GM23248 (cell line): Measurements from ENCODE around the gene GALNT16. TPM values are rescaled to one million over a fixed set of nuclear protein-coding genes. Genes with fewer than 3 reads are reported as not detected.

Experiments
- DNase-seq: peaks from one replicate; pipeline ENCODE4 v3.0.0-alpha.2; 2015
- H2AFZ ChIP-seq: fragments of 200-600 bp; sonication (generic); 2 replicates; pipeline ENCODE4 v1.6.1; 2016; ENCODE audit warnings: antibody characterized with exemption
- H3F3A ChIP-seq: fragments of 200-600 bp; sonication (generic); 2 replicates; pipeline ENCODE4 v1.6.1; 2016; ENCODE audit warnings: mild to moderate bottlenecking, antibody characterized with exemption, mixed run types; ENCODE audit not compliant: insufficient read depth
- H3K27ac ChIP-seq: fragments of 200-600 bp; sonication (generic); 2 replicates; pipeline ENCODE4 v1.5.1; 2016; ENCODE audit warnings: mild to moderate bottlenecking
- H3K27me3 ChIP-seq: fragments of 200-600 bp; sonication (generic); replicated peaks from 2 replicates; pipeline ENCODE4 v1.6.1; 2016; ENCODE audit warnings: mild to moderate bottlenecking; ENCODE audit not compliant: insufficient read depth
- H3K36me3 ChIP-seq: fragments of 200-600 bp; sonication (generic); 2 replicates; pipeline ENCODE4 v1.6.1; 2016; ENCODE audit warnings: low read depth, mild to moderate bottlenecking
- H3K4me1 ChIP-seq: fragments of 200-600 bp; sonication (generic); 2 replicates; pipeline ENCODE4 v1.6.1; 2016; ENCODE audit warnings: mild to moderate bottlenecking; ENCODE audit not compliant: insufficient read depth
- H3K4me2 ChIP-seq: fragments of 200-600 bp; sonication (generic); one replicate; pipeline ENCODE4 v1.6.1; 2016; ENCODE audit warnings: mild to moderate bottlenecking; ENCODE audit not compliant: unreplicated experiment
- H3K4me3 ChIP-seq: fragments of 200-600 bp; sonication (generic); 2 replicates; pipeline ENCODE4 v1.5.1; 2016; ENCODE audit warnings: mild to moderate bottlenecking
- H3K79me2 ChIP-seq: fragments of 200-600 bp; sonication (generic); 2 replicates; pipeline ENCODE4 v1.6.1; 2016; ENCODE audit warnings: mild to moderate bottlenecking; ENCODE audit not compliant: insufficient read depth
- H3K9ac ChIP-seq: fragments of 200-600 bp; sonication (generic); 2 replicates; pipeline ENCODE4 v1.6.1; 2016; ENCODE audit warnings: mild to moderate bottlenecking
- H3K9me2 ChIP-seq: fragments of 200-600 bp; sonication (generic); 2 replicates; pipeline ENCODE4 v1.6.1; 2016; ENCODE audit warnings: mixed run types, mild to moderate bottlenecking, moderate library complexity; ENCODE audit not compliant: insufficient read depth
- H3K9me3 ChIP-seq: fragments of 200-600 bp; sonication (generic); one replicate; pipeline ENCODE4 v1.6.1; 2017; ENCODE audit warnings: low read depth
- H4K20me1 ChIP-seq: fragments of 200-600 bp; sonication (generic); 2 replicates; pipeline ENCODE4 v1.6.0; 2016; ENCODE audit not compliant: insufficient read depth
- EZH2 ChIP-seq: fragments of 200-600 bp; sonication (generic); IDR thresholded peaks from 2 replicates; pipeline ENCODE4 v1.6.1; 2018; ENCODE audit warnings: antibody characterized with exemption, mild to moderate bottlenecking; ENCODE audit not compliant: insufficient read depth, poor library complexity, severe bottlenecking
- EZH2phosphoT487 ChIP-seq: fragments of 200-600 bp; sonication (generic); IDR thresholded peaks from 2 replicates; pipeline ENCODE4 v1.6.1; 2018; ENCODE audit warnings: antibody characterized with exemption, moderate library complexity, mild to moderate bottlenecking, low read depth; ENCODE audit not compliant: insufficient read depth
- WGBS, 2 experiments: methylation state at CpG; one replicate each; pipeline ENCODE4 v1.1.6; 2015 to 2017; ENCODE audit warnings: low lambda C conversion rate in 2 of 2, low coverage in 1 of 2; ENCODE audit errors: missing lambda C conversion rate in 2 of 2; 5-methylcytosine and 5-hydroxymethylcytosine counted together
- in situ Hi-C: fragments of 300-500 bp; cut with MboI; formaldehyde crosslinking; loops from 2 replicates; pipeline ENCODE4 v1.15.0; 2020
- polyA plus RNA-seq: library from polyadenylated mRNA; unstranded; fragments of >200 nt; fragmentation: Nextera tagmentation; extraction: Ambion mirVana; gene quantifications from 2 replicates; pipeline ENCODE4 v1.2.1, GENCODE V29; 2016
- total RNA-seq: library from RNA; depleted of rRNA; stranded (reverse); fragments of >200 nt; shearing (Covaris generic); gene quantifications from 2 replicates; pipeline ENCODE4 v1.2.3, GENCODE V29; 2014

GALNT16 gene
- total and polyA plus RNA-seq, 2 experiments from 2014 or later, result 0.59 to 1.4 TPM

DNA sequence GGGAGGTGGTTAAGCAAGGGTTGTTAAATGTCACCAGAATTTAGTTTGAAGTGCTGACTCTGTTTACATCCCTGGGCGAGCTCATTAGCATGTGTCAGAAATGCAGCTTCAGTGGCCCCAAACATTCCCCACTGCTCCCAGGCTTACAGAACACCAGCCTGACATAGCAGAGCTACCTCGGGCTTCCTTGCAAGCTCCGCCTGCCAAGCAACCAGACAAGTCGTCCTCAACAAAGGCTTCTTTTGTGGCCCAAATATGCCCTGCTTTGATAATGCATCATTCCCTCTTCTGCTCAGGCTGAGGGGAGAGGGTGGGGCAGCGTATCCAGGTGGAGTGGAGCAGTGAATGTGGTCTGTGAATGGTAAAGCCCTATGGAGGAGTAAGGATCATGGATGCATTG lies 110.1 kb downstream of the GALNT16 start:
- DNase-seq, result no peak
- H3K79me2 ChIP-seq, result no peaks in the 10 kb centered on the region
- H2AFZ ChIP-seq, result no peak overlapping the region
- H3K9me2 ChIP-seq, result no peaks in the 10 kb centered on the region
- H3K27me3 ChIP-seq, result no peaks in the 10 kb centered on the region
- in situ Hi-C loops, result no loop called here
- H3K4me3 ChIP-seq, result no peak overlapping the region
- no peaks in the 10 kb centered on the region for H3K9me3 ChIP-seq
- H3K4me1 ChIP-seq, result no peaks in the 10 kb centered on the region
- H3K9ac ChIP-seq, result no peak overlapping the region
- 64 to 67% methylated on average over 5 of the region's 5 CpGs for WGBS, 2 experiments
- H3K36me3 ChIP-seq, result no peaks in the 10 kb centered on the region
- H3K4me2 ChIP-seq, result no peak overlapping the region
- no peaks in the 10 kb centered on the region for H3F3A ChIP-seq
- TF ChIP-seq EZH2phosphoT487, result no peak
- TF ChIP-seq EZH2, result no peak
- no peak overlapping the region for H3K27ac ChIP-seq
- H4K20me1 ChIP-seq, result no peaks in the 10 kb centered on the region

DNA sequence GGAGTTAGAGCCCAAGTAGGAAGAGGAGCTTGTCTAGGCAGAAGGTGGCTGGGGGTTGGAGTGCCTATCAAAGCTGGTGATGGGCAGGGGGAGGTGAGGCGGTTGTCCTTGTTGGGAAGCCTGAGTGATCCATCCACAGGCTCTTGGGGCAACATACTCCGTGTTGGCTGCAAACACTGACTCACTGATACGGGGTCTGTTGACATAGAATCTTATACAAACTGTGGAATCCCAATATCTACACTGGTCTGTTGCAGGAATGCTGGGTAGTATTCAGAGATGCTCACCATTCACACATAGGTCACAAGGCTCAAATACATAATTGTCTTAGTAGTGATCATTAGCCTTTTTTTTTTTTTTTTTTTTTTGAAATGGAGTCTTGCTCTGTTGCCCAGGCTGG lies 112.2 kb downstream of the GALNT16 start:
- in situ Hi-C loops, result no loop called here
- no peaks in the 10 kb centered on the region for H4K20me1 ChIP-seq
- no peaks in the 10 kb centered on the region for H3K36me3 ChIP-seq
- DNase-seq, result no peak
- no peak for TF ChIP-seq EZH2
- no peak for TF ChIP-seq EZH2phosphoT487
- H3K9me2 ChIP-seq, result no peaks in the 10 kb centered on the region
- no peak overlapping the region for H2AFZ ChIP-seq
- no peak overlapping the region for H3K4me2 ChIP-seq
- H3K4me1 ChIP-seq, result 0 out of 2 replicates have a peak, but pooled peaks cover 3% of the 10 kb centered on the region
- no peaks in the 10 kb centered on the region for H3K9me3 ChIP-seq
- WGBS, 2 experiments, result 95 to 100% methylated on average over 3 of the region's 3 CpGs
- H3F3A ChIP-seq, result no peaks in the 10 kb centered on the region
- no peaks in the 10 kb centered on the region for H3K79me2 ChIP-seq
- no peak overlapping the region for H3K9ac ChIP-seq
- H3K27me3 ChIP-seq, result no peaks in the 10 kb centered on the region
- H3K4me3 ChIP-seq, result no peak overlapping the region
- no peak overlapping the region for H3K27ac ChIP-seq

DNA sequence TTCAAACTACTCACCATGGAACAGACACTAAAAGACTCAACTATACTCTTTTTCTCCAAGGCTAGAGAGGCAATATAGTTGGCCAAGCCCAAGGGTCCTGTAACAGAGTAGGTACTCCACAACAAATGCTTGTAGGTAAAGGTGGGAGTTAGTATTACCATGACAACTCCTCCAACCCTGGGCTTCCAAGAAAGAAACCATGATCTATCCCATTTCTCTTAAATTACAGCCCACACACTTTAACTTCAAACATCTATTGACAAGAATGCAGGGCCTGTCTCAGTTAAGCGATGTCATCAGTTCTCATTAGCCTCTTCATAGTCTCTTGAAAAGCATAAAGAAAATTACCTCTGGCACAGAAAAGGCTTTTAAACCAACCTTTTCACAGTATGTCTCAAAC lies 113.1 kb downstream of the GALNT16 start:
- Histone ChIP-seq H3K27me3 (no peaks in the 10 kb centered on the region), H3K79me2 (no peaks in the 10 kb centered on the region), H3F3A (no peaks in the 10 kb centered on the region; the same call in 1 of the 2 replicates), H3K9ac (no peak overlapping the region), H3K36me3 (0 out of 2 replicates have a peak, but pooled peaks cover 3% of the 10 kb centered on the region), H2AFZ (no peak overlapping the region), H3K9me2 (no peaks in the 10 kb centered on the region), H3K4me2 (no peak overlapping the region), H3K9me3 (no peaks in the 10 kb centered on the region), H3K4me3 (no peak overlapping the region), H3K4me1 (0 out of 2 replicates have a peak, but pooled peaks cover 3% of the 10 kb centered on the region), H4K20me1 (no peaks in the 10 kb centered on the region), H3K27ac (no peak overlapping the region)
- WGBS, 2 experiments, result 0% methylated on average over 1 of the region's 1 CpG
- no peak for DNase-seq
- in situ Hi-C loops, result no loop called here
- TF ChIP-seq EZH2 (no peak), EZH2phosphoT487 (no peak)

DNA sequence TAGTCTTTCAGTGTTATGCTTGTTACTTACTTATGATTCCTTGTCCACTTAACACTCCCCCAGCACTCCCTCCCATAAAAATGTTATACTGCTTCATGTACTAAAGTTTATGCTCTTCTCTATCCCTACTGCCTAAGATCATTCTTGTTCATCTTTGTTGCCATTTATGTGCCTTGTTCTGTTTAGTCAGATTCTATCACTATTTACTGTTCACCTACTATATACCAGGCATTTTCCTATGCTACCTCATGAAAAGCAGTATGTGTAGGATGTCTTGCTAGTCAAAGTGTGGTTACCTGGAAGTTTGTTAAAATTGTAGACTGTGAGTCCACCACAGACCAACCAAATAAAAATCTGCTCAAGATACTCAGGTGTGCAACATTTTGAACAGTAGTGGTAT lies 114.3 kb downstream of the GALNT16 start:
- TF ChIP-seq EZH2phosphoT487 (no peak), EZH2 (no peak)
- DNase-seq, result no peak
- 0 out of 2 replicates have a peak, but pooled peaks cover 3% of the 10 kb centered on the region for H3K4me1 ChIP-seq
- no peak overlapping the region for H3K27ac ChIP-seq
- peaks cover 10% of the 10 kb centered on the region; the same call in 1 of the 2 replicates for H3K36me3 ChIP-seq
- H3K79me2 ChIP-seq, result peaks cover 5% of the 10 kb centered on the region
- H3K4me3 ChIP-seq, result no peak overlapping the region
- no peaks in the 10 kb centered on the region for H3K9me3 ChIP-seq
- in situ Hi-C loops, result no loop called here
- no peaks in the 10 kb centered on the region for H3K27me3 ChIP-seq
- no peak overlapping the region for H3K9ac ChIP-seq
- no peak overlapping the region for H2AFZ ChIP-seq
- no peaks in the 10 kb centered on the region for H3K9me2 ChIP-seq
- no peak overlapping the region for H3K4me2 ChIP-seq
- no peaks in the 10 kb centered on the region for H4K20me1 ChIP-seq
- no peaks in the 10 kb centered on the region; the same call in 1 of the 2 replicates for H3F3A ChIP-seq

DNA sequence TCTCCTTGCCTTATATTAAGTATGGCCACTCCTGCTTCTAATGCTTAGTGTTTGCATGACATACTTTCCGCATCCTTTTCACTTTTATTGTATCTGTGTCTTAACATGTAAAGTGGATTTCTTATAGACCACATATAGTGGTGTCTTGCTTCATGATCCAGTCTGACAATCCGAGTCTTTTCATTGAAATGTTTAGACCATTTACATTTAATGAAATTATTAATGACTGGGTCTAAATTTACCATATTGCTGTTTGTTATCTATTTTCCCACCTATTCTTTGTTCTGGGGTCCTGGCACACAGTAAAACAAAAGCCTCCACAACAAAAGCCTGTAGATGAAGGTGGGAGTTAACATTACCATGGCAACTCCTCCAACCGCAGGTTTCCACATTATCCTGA lies 115.2 kb downstream of the GALNT16 start:
- Histone ChIP-seq H3K4me1 (0 out of 2 replicates have a peak, but pooled peaks cover 3% of the 10 kb centered on the region), H3K27ac (no peak overlapping the region), H3K9me3 (no peaks in the 10 kb centered on the region), H3K79me2 (peaks cover 15% of the 10 kb centered on the region), H3K27me3 (no peaks in the 10 kb centered on the region), H3K36me3 (peaks cover 14% of the 10 kb centered on the region; the same call in 1 of the 2 replicates), H3F3A (no peaks in the 10 kb centered on the region; the same call in 1 of the 2 replicates), H3K9me2 (no peaks in the 10 kb centered on the region), H3K4me2 (no peak overlapping the region), H3K9ac (no peak overlapping the region), H3K4me3 (no peak overlapping the region), H2AFZ (no peak overlapping the region), H4K20me1 (no peaks in the 10 kb centered on the region)
- in situ Hi-C loops, result no loop called here
- WGBS, 2 experiments, result 76 to 84% methylated on average over 3 of the region's 3 CpGs
- DNase-seq, result no peak
- TF ChIP-seq EZH2phosphoT487, result no peak
- no peak for TF ChIP-seq EZH2
